Measurements from ENCODE around the gene USP48.

Gene USP48

GRCh38 chr1:21749109-21749508, 33.8 kb downstream of the USP48 start:
- DNase-seq (ENCODE audit: low spot score) = no peak

GRCh38 chr1:21743476-21743875, 39.5 kb downstream of the USP48 start:
- DNase-seq (ENCODE audit: low spot score) = no peak

GRCh38 chr1:21742578-21742977, 40.4 kb downstream of the USP48 start:
- DNase-seq (ENCODE audit: low spot score) = no peak

GRCh38 chr1:21741206-21741605, 41.7 kb downstream of the USP48 start:
- DNase-seq (ENCODE audit: low spot score) = no peak

- DNase-seq (ENCODE audit: low spot score) = no peak
Measured at GRCh38 chr1:21736876-21737275, 46.1 kb downstream of the USP48 start.

- DNase-seq (ENCODE audit: low spot score) = no peak
Measured at GRCh38 chr1:21736011-21736410, 46.9 kb downstream of the USP48 start.

GRCh38 chr1:21734526-21734925, 48.4 kb downstream of the USP48 start:
- DNase-seq (ENCODE audit: low spot score) = no peak

- no peak for DNase-seq (ENCODE audit: low spot score)
Measured at GRCh38 chr1:21732664-21733063, 50.3 kb downstream of the USP48 start.

GRCh38 chr1:21725748-21726392, 57.1 kb downstream of the USP48 start:
- DNase-seq (ENCODE audit: low spot score) = no peak

GRCh38 chr1:21724570-21724969, 58.4 kb downstream of the USP48 start:
- DNase-seq (ENCODE audit: low spot score) = no peak

GRCh38 chr1:21724098-21724497, 58.9 kb downstream of the USP48 start:
- DNase-seq (ENCODE audit: low spot score) = no peak

- DNase-seq (ENCODE audit: low spot score) = no peak
Measured at GRCh38 chr1:21721295-21721985, 61.5 kb downstream of the USP48 start.

- DNase-seq (ENCODE audit: low spot score) = no peak
Measured at GRCh38 chr1:21716169-21716568, 66.8 kb downstream of the USP48 start.

- no peak for DNase-seq (ENCODE audit: low spot score)
Measured at GRCh38 chr1:21707891-21708290, 75.1 kb downstream of the USP48 start.

- DNase-seq (ENCODE audit: low spot score) = no peak
Measured at GRCh38 chr1:21707086-21707840, 75.7 kb downstream of the USP48 start.

GRCh38 chr1:21706151-21706835, 76.7 kb downstream of the USP48 start:
- peak; percentile 9 for DNase-seq (ENCODE audit: low spot score)

GRCh38 chr1:21705303-21705980, 77.5 kb downstream of the USP48 start:
- DNase-seq (ENCODE audit: low spot score) = no peak

GRCh38 chr1:21704145-21704544, 78.8 kb downstream of the USP48 start:
- no peak for DNase-seq (ENCODE audit: low spot score)

- peak; percentile 8 for DNase-seq (ENCODE audit: low spot score)
Measured at GRCh38 chr1:21703318-21703963, 79.5 kb downstream of the USP48 start.

GRCh38 chr1:21702780-21703179, 80.2 kb downstream of the USP48 start:
- DNase-seq (ENCODE audit: low spot score) = no peak

GRCh38 chr1:21701401-21701800, 81.5 kb downstream of the USP48 start:
- no peak for DNase-seq (ENCODE audit: low spot score)
